WI38 (cell line): ENCODE measurements around the gene REXO1.

Experiments used
- H3K4me3 ChIP-seq: 2 replicates; pipeline ENCODE4 v1.5.1; 2011; ENCODE audit warnings: low read depth, mild to moderate bottlenecking, control low read depth, low read length
- TF ChIP-seq, protein P1 (sequence below): IDR thresholded peaks from 2 replicates; pipeline ENCODE4 v1.5.1; 2012; ENCODE audit warnings: low read depth, mild to moderate bottlenecking, control low read depth, low read length

REXO1 gene

GRCh38 chr19:1855040-1855827 is 7.0 kb upstream of the REXO1 start:
- TF ChIP-seq, protein P1, sequence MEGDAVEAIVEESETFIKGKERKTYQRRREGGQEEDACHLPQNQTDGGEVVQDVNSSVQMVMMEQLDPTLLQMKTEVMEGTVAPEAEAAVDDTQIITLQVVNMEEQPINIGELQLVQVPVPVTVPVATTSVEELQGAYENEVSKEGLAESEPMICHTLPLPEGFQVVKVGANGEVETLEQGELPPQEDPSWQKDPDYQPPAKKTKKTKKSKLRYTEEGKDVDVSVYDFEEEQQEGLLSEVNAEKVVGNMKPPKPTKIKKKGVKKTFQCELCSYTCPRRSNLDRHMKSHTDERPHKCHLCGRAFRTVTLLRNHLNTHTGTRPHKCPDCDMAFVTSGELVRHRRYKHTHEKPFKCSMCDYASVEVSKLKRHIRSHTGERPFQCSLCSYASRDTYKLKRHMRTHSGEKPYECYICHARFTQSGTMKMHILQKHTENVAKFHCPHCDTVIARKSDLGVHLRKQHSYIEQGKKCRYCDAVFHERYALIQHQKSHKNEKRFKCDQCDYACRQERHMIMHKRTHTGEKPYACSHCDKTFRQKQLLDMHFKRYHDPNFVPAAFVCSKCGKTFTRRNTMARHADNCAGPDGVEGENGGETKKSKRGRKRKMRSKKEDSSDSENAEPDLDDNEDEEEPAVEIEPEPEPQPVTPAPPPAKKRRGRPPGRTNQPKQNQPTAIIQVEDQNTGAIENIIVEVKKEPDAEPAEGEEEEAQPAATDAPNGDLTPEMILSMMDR, result no peak
- peak overlapping the region; percentile 52 for H3K4me3 ChIP-seq

DNA sequence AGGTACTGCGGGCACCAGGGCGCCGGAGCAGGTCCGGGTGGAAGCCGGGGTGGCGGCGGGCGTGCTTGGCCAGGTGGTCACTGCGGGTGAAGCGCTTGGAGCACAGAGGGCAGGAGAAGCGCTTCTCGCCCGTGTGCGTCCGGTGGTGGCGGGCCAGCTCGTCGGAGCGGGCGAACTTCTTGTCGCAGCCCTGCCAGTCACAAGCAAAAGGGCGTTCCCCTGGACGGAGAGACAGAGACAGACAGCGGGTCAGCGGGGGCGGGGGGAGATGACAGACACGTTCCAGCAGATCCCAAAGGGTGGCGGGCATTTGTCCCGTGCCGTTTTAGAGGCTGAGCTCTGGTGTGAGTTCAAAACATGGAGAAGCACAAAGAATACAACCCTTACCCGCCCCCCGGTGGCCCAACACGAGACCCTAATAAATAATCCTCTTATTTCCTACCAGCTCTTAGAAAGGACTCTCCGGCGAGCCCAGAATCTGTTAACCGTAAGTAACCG is 6.3 kb upstream of the REXO1 start:
- no peak overlapping the region for H3K4me3 ChIP-seq
- TF ChIP-seq, protein P1, result no peak

DNA sequence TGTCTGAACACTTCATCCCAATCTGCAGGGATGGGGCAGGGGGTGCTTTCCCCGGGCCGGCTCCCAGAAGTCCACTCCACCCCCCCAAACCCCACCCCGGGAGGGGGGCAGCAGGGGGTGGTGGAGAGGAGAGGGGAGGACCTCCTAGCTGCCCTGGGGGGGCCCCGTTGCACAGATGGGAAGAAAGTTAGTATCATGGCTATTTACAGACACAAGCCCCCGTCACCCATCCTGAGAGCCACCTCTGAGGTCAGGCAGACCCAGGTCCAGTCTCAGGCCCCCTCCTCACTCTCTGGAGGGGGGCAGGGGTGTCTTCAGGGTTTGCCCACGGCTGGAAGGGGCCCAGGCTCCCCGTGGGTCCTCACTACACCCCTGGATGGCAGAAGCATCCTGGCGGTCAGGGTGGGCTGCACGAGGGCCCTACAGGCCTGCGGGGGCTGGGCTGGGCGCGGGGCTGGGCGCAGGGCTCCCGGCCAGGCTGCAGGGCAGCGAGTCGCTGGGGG is 5.8 kb upstream of the REXO1 start:
- TF ChIP-seq, protein P1, result no peak
- H3K4me3 ChIP-seq, result no peak overlapping the region

GRCh38 chr19:1853295-1854038 is 5.2 kb upstream of the REXO1 start:
- no peak overlapping the region for H3K4me3 ChIP-seq
- TF ChIP-seq, protein P1, result peak; percentile 88

- no peak overlapping the region for H3K4me3 ChIP-seq
- TF ChIP-seq, protein P1, result no peak
Observed at GRCh38 chr19:1852581-1853128, 4.4 kb upstream of the REXO1 start.

DNA sequence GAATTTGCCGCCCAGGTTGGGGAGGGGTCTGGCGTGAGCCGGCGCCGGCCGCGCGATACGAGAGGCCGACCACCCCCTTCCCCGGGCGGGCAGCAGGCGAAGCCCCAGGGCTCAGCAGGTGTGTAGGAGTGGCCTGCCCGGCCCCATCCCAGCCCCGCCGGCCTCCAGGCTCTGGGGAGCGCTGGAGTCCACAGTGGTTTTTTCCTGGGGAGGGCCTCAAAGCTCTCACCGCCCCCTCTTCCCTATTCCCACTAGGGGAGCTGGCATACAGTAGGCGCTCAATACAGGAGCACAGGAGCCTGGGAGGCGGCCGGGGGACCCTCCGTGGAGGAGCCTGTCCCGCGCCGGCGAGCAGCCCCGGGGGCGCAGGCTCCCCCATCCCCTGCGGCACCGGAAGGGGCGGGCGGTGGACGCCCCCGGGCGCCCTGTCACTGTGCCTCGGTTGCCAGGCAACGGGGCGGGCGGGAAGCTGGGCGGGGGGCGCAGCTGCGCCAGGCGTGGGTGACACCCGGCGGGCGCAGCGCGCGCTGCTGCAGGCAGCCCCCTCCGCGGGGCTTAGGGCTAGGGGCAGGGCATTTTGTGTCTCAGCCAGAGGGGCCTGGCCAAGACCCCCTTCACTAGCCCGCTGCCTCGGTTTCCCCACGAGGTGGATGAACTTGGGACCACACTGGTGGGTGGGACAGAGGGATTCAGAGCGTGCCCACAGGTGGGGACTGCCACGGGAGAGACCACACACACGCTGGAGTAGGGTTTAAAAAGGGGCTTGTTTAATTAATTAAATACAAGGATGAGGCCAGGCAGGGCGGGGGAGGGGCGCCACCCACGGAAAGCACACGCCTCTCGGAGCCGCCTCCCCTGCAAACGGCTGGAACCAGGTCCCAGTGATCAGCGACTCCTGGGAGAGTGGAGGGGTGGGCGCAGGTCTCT is 3.6 kb upstream of the REXO1 start:
- H3K4me3 ChIP-seq, result no peak overlapping the region
- TF ChIP-seq, protein P1, result no peak
